ENCODE data around the gene CD209.
"Not testable (repeated sequence)": the region's sequence is repeated elsewhere in the genome, so short reads cannot be mapped to it uniquely, and the experiment has no call there.

The CD209 gene

GRCh38 chr19:7767487-7767886 lies 20.2 kb upstream of the CD209 start:
- no peaks in the 10 kb centered on the region for H3K27me3 ChIP-seq (replicated peaks; ENCODE audit: control insufficient read depth, insufficient read depth, low read length)
- TF ChIP-seq CTCF (IDR thresholded peaks at IDR 0.05; ENCODE audit: insufficient read depth, low read length, poor library complexity, severe bottlenecking), result no peak
- no peaks in the 10 kb centered on the region for H3K36me3 ChIP-seq (ENCODE audit: control insufficient read depth, insufficient read depth, low read length)
- DNase-seq (ENCODE audit: extremely low read depth, insufficient read length), result no peak
- no peak overlapping the region for H3K4me3 ChIP-seq (replicated peaks; ENCODE audit: low read depth, low read length)

GRCh38 chr19:7766535-7766934 lies 19.2 kb upstream of the CD209 start:
- no peaks in the 10 kb centered on the region for H3K27me3 ChIP-seq (replicated peaks; ENCODE audit: control insufficient read depth, insufficient read depth, low read length)

GRCh38 chr19:7765043-7765442 lies 17.7 kb upstream of the CD209 start:
- not testable (repeated sequence) for DNase-seq (ENCODE audit: extremely low read depth, insufficient read length); H3K4me3 ChIP-seq (replicated peaks; ENCODE audit: low read depth, low read length); H3K36me3 ChIP-seq (ENCODE audit: control insufficient read depth, insufficient read depth, low read length); H3K27me3 ChIP-seq (replicated peaks; ENCODE audit: control insufficient read depth, insufficient read depth, low read length)

More at GRCh38 chr19:7766535-7766934, 19.2 kb upstream of the CD209 start:
- DNase-seq (ENCODE audit: extremely low read depth, insufficient read length), result no peak
- no peak for TF ChIP-seq CTCF (IDR thresholded peaks at IDR 0.05; ENCODE audit: insufficient read depth, low read length, poor library complexity, severe bottlenecking)
- Histone ChIP-seq H3K36me3 (ENCODE audit: control insufficient read depth, insufficient read depth, low read length) (no peaks in the 10 kb centered on the region), H3K4me3 (replicated peaks; ENCODE audit: low read depth, low read length) (no peak overlapping the region)

- not testable (repeated sequence) for H3K4me3 ChIP-seq (replicated peaks; ENCODE audit: low read depth, low read length); H3K36me3 ChIP-seq (ENCODE audit: control insufficient read depth, insufficient read depth, low read length); DNase-seq (ENCODE audit: extremely low read depth, insufficient read length); H3K27me3 ChIP-seq (replicated peaks; ENCODE audit: control insufficient read depth, insufficient read depth, low read length)
Measured at GRCh38 chr19:7764157-7764556, 16.8 kb upstream of the CD209 start.

- TF ChIP-seq CTCF (IDR thresholded peaks at IDR 0.05; ENCODE audit: insufficient read depth, low read length, poor library complexity, severe bottlenecking), result no peak
Measured at GRCh38 chr19:7763696-7764095, 16.4 kb upstream of the CD209 start.

GRCh38 chr19:7762719-7763293 lies 15.5 kb upstream of the CD209 start, which contains the start of gene CLEC4M:
Gene CLEC4M (plus strand): TSS chr19:7763243. CDS start chr19:7763267, 24 bp downstream.
- TF ChIP-seq CTCF (IDR thresholded peaks at IDR 0.05; ENCODE audit: insufficient read depth, low read length, poor library complexity, severe bottlenecking), result no peak
- Histone ChIP-seq H3K36me3 (ENCODE audit: control insufficient read depth, insufficient read depth, low read length) (no peaks in the 10 kb centered on the region), H3K27me3 (replicated peaks; ENCODE audit: control insufficient read depth, insufficient read depth, low read length) (no peaks in the 10 kb centered on the region), H3K4me3 (replicated peaks; ENCODE audit: low read depth, low read length) (no peak within 1 kb of the TSS)
- DNase-seq (ENCODE audit: extremely low read depth, insufficient read length), result no peak

More at GRCh38 chr19:7763696-7764095, 16.4 kb upstream of the CD209 start:
- Histone ChIP-seq H3K27me3 (replicated peaks; ENCODE audit: control insufficient read depth, insufficient read depth, low read length) (no peaks in the 10 kb centered on the region), H3K36me3 (ENCODE audit: control insufficient read depth, insufficient read depth, low read length) (no peaks in the 10 kb centered on the region), H3K4me3 (replicated peaks; ENCODE audit: low read depth, low read length) (no peak overlapping the region)
- DNase-seq (ENCODE audit: extremely low read depth, insufficient read length), result no peak

GRCh38 chr19:7759156-7759555 lies 11.8 kb upstream of the CD209 start:
- no peaks in the 10 kb centered on the region for H3K27me3 ChIP-seq (replicated peaks; ENCODE audit: control insufficient read depth, insufficient read depth, low read length)
- no peak for DNase-seq (ENCODE audit: extremely low read depth, insufficient read length)
- H3K36me3 ChIP-seq (ENCODE audit: control insufficient read depth, insufficient read depth, low read length), result no peaks in the 10 kb centered on the region
- TF ChIP-seq CTCF (IDR thresholded peaks at IDR 0.05; ENCODE audit: insufficient read depth, low read length, poor library complexity, severe bottlenecking), result no peak
- no peak overlapping the region for H3K4me3 ChIP-seq (replicated peaks; ENCODE audit: low read depth, low read length)
